ENCODE data around the gene ATP13A3.

The ATP13A3 gene

GRCh38 chr3:194508491-194509453 is 22.0 kb upstream of the ATP13A3 start:
- no peak overlapping the region for H3K4me3 ChIP-seq (ENCODE audit: low read length)
- no peak for TF ChIP-seq CTCF (conservative IDR thresholded peaks at IDR 0.05; ENCODE audit: low read length)
- no peak for DNase-seq (ENCODE audit: low read depth)

GRCh38 chr3:194507571-194507970 is 20.8 kb upstream of the ATP13A3 start:
- no peak for DNase-seq (ENCODE audit: low read depth)
- TF ChIP-seq CTCF (conservative IDR thresholded peaks at IDR 0.05; ENCODE audit: low read length): no peak

GRCh38 chr3:194505791-194506415 is 19.1 kb upstream of the ATP13A3 start:
- peak; percentile 64 for DNase-seq (ENCODE audit: low read depth)
- no peak overlapping the region for H3K4me3 ChIP-seq (ENCODE audit: low read length)
- TF ChIP-seq CTCF (conservative IDR thresholded peaks at IDR 0.05; ENCODE audit: low read length): no peak

More at GRCh38 chr3:194507571-194507970, 20.8 kb upstream of the ATP13A3 start:
- no peak overlapping the region for H3K4me3 ChIP-seq (ENCODE audit: low read length)

GRCh38 chr3:194504861-194505260 is 18.1 kb upstream of the ATP13A3 start:
- H3K4me3 ChIP-seq (ENCODE audit: low read length): no peak overlapping the region
- DNase-seq (ENCODE audit: low read depth): no peak
- no peak for TF ChIP-seq CTCF (conservative IDR thresholded peaks at IDR 0.05; ENCODE audit: low read length)

- H3K4me3 ChIP-seq (ENCODE audit: low read length): no peak overlapping the region
- TF ChIP-seq CTCF (conservative IDR thresholded peaks at IDR 0.05; ENCODE audit: low read length): no peak
- no peak for DNase-seq (ENCODE audit: low read depth)
Observed at GRCh38 chr3:194504146-194504545, 17.3 kb upstream of the ATP13A3 start.

GRCh38 chr3:194503081-194503531 is 16.3 kb upstream of the ATP13A3 start:
- DNase-seq (ENCODE audit: low read depth): no peak
- H3K4me3 ChIP-seq (ENCODE audit: low read length): no peak overlapping the region
- no peak for TF ChIP-seq CTCF (conservative IDR thresholded peaks at IDR 0.05; ENCODE audit: low read length)
